Amniotic epithelial cell (primary cell): ENCODE results near the gene MEDAG.
A peak's percentile ranks its signal among the peaks of the same experiment; 100 is the strongest.

ENCODE experiments used
- DNase-seq: peaks from one replicate; pipeline ENCODE4 v3.0.0-alpha.2; 2010; ENCODE audit warnings: low read depth

The MEDAG gene

DNA sequence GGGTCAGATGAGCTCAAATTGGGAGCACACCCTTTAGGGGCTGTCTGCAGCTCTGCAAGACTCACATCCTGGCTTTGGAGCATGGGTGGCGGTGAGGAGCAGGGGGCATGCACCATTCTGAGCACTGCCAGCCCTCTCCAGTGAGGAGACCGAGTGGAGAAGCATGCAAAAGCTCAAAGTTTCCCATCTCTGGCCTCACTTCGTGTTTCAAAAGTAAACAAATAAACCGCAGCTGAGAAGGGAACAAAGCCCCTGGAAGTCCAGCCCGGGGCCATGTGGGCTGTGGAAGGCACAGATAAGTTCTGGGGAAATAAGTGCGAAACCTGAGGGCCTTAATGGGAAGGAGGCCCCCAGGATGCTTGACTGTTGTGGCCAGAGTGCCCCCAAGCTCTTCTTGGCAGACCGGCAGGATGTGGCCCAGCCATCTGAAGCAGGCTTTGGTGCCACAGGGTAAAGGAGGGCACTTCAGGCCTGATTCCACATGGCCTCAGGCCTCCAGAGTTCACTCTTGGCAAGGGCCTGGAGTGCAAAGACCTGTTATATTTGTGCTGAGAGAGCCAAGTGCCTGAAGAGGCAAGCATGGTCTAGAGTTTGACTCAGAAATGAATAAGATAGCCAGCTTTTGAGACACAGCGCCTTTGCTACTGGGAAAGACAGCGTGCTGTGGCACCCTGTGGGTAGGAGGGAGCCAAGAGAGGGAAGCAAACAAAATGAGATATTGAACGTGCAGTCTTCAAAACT is 1.2 kb downstream of the MEDAG start:
- DNase-seq = peak; percentile 71

DNA sequence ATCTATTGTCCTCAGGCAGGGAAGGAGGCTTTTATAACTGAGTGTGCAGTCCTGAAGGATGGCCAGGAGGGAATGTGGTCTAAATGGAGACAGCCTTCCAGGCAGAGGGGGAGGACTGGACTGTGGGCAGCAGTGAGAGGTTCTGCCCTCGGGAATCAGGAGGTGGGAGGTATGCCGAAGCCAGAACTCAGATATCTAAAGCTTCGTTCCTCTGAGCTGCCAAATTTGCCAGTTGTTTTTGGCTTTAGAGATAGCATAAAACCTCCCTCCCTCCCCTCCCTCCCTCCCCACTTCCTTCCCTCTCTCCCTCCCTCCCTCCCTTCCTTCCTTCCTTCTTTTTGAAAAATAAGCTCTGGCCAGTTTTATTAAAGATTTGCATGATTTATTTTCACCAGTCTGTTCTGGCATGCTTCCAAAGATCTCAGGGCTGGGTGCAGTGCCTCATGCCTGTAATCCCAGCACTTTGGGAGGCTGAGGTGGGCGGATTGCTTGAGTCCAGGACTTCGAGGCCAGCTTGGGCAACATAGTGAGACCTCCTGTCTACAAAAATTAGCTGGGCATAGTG is 2.4 kb downstream of the MEDAG start:
- peak; percentile 95 for DNase-seq

DNA sequence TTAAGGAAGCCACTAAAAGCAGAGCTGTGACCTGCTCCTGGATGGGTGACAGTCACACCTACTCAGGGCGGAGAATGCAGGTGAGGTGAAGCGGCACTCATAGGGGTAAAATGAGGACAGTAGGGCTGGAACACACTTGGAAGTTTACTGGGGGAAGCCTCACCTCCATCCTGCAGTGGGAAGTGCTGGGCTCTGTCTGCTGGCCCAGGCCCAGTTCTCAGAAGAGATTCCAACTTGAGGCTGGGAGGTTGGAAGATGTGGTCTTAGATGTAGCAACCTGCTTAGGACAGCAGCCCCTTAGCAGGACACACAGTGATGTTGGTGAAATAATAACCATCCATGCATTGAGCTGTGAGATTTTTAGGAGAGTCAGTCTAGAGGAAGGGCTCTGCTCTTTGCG is 4.6 kb downstream of the MEDAG start:
- no peak for DNase-seq

DNA sequence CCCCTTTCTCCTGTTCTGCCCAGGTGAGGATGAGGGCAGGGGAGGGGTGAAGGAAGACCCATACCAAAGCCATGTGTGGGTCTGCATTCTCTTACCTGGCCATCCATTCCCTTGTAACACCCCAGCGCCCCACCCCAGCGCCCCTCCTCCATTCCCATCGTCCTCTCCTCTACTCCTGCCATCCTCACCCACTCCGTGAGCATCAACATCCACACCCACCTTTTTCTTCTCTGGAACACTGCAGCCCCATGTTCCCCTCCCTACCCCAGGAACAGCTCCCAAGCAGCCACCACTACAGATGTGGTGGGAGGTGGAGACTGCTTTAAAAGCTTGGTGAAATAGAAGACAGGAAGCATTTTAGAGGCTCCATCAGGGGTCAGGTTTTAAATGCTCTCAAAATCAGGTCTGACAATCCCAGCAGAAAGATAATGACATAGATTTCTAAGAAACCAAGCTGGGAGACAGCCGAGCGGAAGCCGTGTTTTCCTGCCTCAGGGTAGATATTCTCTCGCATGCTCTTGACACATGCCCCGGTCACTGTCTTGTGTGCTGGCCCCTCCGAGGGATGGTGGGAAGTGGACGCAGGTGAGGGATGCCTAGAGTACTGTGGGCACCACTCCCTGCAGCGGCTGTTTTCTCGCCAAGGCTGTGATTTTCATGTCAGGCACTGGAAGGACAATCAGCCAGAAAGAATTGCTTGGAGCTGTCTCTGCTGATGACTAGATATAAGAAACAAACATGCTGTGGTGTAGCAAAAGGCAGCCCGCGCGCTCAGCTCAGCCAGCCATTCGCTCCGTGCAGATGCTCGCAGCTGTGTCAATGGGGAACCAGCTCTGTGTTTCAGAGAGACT is 9.8 kb downstream of the MEDAG start:
- DNase-seq = no peak

DNA sequence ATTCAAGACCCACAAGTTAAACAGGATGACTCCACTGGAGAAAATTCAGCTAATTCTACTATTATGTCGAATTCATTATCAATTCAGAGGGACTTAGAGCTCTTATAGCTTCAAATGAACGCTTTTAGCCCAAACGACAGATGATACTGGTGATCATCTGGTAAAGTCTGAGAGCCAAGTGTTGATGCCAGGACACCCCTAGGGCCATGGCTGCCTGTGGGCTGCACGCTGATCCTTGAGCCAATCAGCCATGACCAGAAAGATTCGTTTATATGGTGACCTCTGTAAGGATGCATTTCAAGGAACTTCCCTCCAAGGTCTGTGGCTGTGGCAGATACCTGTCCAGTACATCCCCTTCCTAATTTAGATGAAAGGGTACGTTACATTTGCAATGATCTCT is 10.9 kb downstream of the MEDAG start:
- DNase-seq = no peak

DNA sequence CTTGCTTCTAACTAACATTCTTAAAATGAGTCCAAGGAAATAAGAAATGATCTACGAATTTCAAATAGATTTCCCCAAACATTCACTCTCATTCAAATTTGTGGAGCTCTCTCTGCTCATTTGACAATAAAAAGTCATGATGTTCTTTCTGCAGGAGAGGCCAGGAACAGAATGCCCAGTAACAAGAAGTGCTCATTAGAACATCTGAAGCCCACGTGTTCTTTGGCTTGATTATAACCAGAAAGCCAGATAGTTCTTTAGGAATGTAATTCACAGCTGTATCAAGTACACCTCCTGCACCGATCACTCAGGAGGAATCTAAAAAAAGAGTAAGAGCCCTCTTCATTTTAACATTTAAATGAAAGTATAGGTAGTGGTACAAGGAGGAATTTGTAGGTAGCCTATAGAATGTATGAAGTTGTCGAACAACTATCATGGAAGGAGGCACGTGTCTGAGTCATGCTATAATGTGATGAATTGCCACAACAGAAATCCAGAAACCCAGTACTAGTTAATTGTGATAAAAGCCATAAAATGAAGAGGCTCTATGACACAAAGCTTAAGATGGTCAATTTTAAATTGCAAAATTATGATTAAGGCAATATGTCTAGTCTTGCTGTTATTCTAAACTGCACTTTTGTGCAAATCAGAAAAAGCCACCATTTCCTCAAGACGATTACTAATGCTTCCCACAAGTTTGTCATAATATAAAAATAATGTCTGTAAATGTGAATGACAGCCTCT is 12.8 kb downstream of the MEDAG start:
- peak; percentile 52 for DNase-seq

DNA sequence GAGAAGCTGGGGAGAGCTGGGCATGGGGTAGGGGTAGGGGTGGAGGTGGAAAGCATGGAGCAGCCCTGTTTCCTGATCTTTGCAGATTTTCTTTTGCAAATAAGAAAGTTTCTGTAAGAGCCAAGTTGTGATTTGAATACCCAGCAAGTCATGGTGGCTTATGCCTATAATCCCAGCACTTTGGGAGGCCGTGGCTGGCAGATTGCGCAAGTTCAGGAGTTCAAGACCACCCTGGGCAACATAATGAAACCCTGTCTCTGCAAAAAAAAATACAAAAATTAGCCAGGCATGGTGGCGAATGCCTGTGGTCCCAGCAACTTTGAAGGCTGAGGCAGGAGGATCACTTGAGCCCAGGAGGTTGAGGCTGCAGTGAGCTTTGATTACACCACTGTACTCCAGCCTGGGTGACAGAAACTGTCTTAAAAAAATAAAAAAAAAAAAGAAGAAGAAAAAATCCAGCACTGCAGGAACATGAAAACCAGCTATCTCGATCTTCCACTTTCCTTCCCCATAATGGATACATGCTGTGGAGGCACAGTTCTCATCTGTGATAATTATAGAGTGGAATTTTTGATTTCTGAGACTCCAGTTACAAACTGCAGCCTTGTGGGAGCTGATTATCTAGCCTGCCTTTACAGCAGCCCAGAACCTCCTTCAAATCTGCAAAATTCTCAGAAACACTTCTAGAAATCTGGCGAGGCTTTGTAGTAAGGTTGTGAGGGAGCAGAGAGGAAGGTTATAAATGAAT is 14.3 kb downstream of the MEDAG start:
- no peak for DNase-seq

DNA sequence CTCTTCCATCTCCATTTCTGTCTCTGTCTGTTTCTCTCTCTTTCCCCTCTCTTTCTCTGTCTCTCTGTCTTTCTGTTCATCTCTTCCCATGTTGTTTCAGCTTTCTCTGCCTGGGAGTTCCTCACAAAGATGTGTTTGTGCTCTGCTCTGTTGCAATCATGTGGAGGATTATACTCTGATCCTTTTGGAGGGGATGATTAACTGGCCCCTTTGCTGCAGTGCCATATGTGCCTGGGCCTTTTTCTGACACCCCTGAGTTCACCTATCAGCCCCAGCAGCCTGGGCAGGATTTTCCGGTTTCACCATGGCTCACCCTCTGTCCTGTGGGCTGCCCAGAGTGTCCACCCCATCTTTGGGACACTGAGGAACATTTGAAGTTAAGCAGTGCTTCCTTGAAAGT is 17.3 kb downstream of the MEDAG start:
- peak; percentile 55 for DNase-seq

DNA sequence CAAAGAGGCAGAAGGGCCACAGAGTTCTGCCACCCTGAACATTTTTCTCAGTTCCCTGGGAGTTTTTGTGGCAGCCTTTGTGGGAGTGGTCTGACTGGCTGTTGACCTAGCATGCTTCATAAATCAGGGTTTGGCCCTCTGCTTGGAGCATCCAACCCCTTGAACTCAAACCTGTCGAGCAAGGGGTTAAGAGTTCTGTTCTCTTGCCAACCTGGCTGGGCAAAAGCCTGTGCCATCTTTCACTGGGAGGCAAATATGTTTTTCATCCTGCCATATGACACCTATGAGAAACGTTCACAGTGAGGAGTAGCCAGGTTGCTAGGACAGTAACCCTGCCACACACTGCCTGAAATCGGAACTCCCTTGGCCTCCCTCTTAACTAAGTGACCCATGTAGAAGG is 18.6 kb downstream of the MEDAG start:
- no peak for DNase-seq

DNA sequence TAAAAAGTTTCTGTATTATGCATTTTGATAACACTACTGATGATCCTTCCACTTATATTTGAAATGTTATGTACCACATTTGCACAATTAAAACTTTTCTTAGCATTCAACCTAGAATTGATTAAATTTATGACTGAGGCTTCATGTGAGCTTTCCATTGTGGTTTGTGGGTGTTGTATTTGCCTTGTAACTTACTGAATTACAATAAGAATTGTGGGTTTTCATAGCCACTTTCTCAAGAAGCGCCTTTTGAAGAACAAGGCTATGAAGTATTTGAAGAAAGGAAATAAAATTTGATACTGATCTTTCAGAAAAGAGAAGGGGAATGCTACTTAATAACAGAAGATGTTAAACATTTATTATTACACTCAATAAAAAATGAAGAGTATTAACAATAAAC is 19.4 kb downstream of the MEDAG start:
- no peak for DNase-seq

DNA sequence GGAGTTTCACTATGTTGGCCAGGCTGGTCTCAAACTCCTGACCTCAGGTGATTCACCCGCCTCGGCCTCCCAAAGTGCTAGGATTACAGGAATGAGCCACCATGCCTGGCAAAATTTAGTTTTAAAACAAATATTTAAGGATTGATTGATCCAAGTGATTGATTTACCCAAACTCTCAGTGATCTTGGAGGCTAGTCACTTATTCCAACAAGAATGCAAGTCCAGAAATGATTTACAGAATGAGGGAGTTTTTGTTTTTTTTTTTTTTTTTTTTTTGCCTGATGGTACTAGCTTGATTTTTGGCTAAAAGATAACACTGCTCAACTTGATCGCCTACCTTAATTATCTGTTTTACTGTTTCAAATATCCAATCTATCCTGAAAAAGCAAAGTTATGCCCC is 20.7 kb downstream of the MEDAG start:
- DNase-seq = no peak

DNA sequence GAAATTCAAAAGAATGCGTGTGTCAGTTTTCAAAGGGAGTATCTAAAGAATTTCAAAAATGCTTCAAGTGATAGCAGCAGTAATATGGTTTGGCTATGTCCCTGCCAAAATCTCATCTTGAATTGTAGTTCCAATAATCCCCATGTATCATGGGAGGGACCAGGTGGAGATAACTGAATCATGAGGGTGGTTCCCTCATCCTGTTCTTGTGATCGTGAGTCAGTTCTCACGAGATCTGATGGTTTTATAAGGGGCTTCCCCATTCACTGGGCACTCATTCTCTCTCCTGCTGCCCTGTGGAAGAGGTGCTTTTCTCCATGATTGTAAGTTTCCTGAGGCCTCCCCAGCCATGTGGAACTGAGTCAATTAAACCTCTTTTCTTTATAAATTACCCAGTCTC is 21.1 kb downstream of the MEDAG start:
- DNase-seq = peak; percentile 74

DNA sequence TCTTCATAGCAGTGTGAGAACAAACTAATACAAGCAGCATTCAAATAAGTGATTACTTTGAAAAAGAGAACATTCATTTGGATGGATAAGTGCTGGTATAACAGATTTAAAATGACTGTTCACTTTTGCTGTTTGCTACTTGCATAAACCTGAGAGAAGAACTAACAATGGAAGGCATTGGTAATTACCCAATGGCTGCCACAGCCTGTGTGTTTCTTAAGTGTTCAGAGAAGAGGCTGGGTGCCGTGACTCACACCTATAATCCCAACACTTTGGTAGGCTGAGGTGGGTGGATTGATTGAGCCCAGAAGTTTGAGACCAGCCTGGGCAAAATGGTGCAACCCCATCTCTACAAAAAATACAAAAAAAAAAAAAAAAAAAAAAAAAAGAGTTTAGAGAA is 21.5 kb downstream of the MEDAG start:
- DNase-seq = peak; percentile 64

DNA sequence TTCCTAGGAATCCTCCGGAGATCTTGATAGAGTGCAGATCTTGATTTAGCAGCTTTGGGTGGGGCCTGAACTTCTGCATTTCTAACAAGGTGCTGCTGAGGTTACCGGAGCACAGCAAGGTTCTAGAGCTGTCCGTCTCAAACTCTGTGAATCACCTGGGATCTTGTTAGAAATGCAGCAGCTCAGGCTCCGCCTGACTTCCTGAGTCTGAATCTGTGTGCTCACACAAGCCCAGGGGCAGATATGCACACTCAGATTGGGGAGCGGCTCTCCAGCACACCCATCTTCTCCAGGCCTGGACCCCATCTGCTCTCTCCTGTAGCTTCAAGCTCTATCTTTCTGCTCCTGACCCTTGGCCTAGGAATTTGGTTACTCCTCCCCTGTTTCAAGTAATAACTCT is 22.9 kb downstream of the MEDAG start:
- no peak for DNase-seq

DNA sequence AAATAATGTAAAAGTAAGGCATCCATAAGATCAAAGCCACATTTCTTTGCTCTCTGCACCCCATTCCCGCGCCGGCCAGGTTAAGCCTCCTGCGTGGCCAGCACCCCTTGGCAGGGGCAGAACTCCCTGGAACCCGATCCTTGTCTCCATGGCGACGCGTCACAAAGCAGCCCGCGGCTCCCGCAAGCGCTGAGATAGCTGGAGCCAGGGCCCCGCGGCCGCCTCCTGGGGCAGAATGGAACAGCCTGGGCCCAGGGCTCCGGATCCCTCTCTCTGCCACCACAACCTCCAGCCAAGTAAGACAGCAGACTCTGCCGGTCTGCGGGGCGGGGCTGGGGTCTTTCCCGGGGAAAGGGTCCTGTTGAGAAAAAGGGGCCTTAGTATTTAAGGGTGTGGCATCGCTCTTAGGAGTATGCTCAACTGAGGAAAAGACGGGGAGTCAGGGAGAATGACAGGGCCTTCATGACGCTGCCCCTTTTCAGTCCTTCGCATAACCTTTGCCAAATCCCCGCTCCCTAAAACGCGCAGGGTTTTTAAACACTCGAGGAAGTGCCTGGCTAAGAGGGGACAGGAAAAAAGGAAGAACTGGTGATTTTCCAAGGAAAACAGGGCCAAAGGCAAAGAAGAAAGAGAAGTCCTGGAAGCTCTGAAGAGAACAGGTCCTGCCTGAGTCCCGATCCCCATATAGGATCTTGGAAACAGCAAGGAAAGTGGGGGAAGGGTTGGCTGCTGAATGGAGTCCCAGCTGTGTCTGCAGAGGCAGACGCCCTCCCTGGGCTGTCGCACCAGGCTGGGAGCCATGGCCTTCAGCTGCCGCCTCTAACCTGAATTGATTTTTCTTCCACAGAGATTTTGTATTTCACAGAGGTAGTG is 26.6 kb downstream of the MEDAG start, which contains the start of gene TEX26:
TEX26 (plus strand) TSS at position 176 of the 873 bp plus-strand sequence; CDS start at position 236, 60 bp downstream.
- no peak for DNase-seq

DNA sequence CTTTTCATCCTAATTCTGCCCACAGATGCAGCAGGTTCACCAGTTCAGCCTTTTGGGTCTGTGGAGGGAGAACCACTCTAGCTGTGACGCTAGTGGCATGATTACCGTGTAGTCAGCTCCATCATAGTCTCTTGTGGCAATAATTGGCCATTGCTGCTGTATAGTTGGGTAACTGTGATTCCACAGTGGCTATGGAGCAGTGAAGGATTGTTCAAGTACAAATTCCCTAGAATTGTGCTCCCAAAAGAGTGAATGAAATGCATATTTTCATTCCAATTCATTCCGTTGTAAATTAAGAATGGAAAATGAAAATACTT is 27.2 kb downstream of the MEDAG start:
- no peak for DNase-seq

DNA sequence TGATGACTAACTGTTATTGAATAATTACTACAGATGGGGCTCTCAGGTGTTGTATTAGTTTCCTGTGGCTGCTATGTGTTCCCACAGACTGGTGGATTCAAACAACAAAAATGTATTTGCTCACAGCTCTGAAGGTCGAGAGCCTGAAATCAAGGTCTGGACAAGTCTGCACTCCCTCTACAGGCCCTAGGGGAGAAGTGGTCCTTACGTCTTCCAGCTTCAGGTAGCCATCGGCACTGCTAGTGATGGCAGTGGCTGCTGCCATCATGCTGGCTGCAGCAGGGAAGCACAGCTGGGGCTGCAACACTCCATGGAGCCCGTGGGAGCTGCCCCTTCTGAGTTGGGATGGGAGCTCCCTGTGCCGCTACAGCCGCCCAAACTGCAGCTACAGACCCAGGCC is 28.3 kb downstream of the MEDAG start:
- DNase-seq = no peak

DNA sequence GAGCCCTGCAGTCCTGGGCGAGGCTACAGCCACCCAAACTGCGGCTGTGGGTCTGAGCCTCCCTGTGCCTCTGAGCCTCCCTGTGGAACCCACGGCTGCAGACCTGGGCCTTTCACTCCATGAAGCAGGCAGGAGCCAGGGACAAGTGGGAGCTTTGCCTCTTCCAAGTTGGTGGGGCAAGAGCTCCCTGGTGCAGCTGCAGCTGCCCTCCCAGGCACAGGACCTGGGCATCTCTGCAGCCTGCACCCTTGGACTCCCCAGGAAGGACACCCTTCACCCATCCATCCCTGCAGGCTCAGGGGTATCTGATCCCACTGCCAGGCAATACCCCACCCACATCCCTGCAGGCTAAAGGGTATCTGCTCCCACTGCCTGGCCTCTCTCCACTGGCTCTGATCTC is 28.7 kb downstream of the MEDAG start:
- no peak for DNase-seq

DNA sequence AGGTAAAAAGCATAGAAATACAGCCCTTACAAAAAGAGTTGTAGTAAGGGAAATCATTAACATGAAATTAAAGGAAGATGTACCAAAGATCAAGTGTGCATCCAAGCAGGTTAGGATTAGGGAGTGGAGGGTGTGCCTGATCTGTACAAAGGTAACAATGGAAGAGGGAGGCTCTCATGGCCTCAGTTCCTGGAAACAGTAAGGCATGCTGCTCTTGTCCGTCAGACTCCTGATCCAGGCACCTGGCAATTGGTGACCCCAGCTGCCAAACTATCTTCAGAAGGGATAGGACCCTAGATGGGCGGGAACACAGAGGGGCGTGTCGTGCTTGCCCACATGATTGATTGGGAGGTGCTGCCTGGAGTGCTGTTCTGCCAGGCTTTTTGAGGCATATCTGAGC is 30.9 kb downstream of the MEDAG start:
- no peak for DNase-seq

DNA sequence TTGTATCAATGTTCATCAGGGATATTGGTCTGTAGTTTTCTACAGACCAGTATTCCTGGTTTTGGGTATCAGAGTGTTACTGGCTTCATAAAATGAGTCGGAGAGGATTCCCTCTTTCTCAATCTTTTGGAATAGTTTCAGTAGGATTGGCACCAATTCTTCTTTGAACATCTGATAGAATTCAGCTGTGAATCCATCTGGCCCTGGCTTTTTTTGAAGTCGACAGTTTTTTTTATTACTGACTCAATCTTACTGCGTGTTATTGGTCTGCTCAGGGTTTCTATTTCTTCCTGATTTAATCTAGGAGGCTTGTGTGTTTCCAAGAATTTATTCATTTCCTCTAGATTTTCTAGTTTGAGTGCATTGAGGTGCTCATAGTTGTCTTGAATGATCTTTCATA is 37.8 kb downstream of the MEDAG start:
- DNase-seq = no peak
